SK-MEL-5 (cell line): ENCODE data around the gene SPIRE2. TPM values are rescaled to one million over a fixed set of nuclear protein-coding genes. Genes with fewer than 3 reads are reported as not detected.
"Not testable (repeated sequence)": the region's sequence is repeated elsewhere in the genome, so short reads cannot be mapped to it uniquely, and the experiment has no call there.

Source experiments
- DNase-seq: peaks from one replicate; pipeline ENCODE4 v3.0.0-alpha.2; 2016; ENCODE audit warnings: low read depth, low spot score
- in situ Hi-C: cut with HindIII; loops from 2 replicates; pipeline ENCODE4 v1.10.0; 2016; ENCODE audit warnings: low sequenced_read_pairs, high pct_unique_total_duplicates, low pct_unique_long_range_greater_than_20kb
- total RNA-seq: library from RNA; depleted of rRNA; stranded (reverse); fragments of >200 nt; shearing (Covaris generic); gene quantifications from 2 replicates; pipeline ENCODE4 v1.2.3, GENCODE V29; 2014

Gene SPIRE2
- total RNA-seq, 1 experiment from 2014 or later = 20.2 TPM

- in situ Hi-C loops = no loop called here
- no peak for DNase-seq
Measured at GRCh38 chr16:89855301-89855945, 27.1 kb downstream of the SPIRE2 start.

- in situ Hi-C loops = no loop called here
- DNase-seq = no peak
Measured at GRCh38 chr16:89855986-89856385, 27.7 kb downstream of the SPIRE2 start.

GRCh38 chr16:89858973-89859614 lies 30.8 kb downstream of the SPIRE2 start:
- in situ Hi-C loops = no loop called here

GRCh38 chr16:89859615-89860007 lies 31.3 kb downstream of the SPIRE2 start:
- in situ Hi-C loops = no loop called here
- no peak for DNase-seq

More at GRCh38 chr16:89858973-89859614, 30.8 kb downstream of the SPIRE2 start:
- DNase-seq = no peak

GRCh38 chr16:89860747-89861304 lies 32.6 kb downstream of the SPIRE2 start:
- in situ Hi-C loops = no loop called here
- peak; percentile 56 for DNase-seq

- DNase-seq = no peak
- in situ Hi-C loops = no loop called here
Measured at GRCh38 chr16:89861648-89862047, 33.4 kb downstream of the SPIRE2 start.

GRCh38 chr16:89862732-89863131 lies 34.5 kb downstream of the SPIRE2 start:
- no peak for DNase-seq
- in situ Hi-C loops = no loop called here

- DNase-seq = no peak
- in situ Hi-C loops = no loop called here
Measured at GRCh38 chr16:89863741-89864526, 35.7 kb downstream of the SPIRE2 start.

GRCh38 chr16:89864527-89864820 lies 36.2 kb downstream of the SPIRE2 start:
- in situ Hi-C loops = no loop called here
- no peak for DNase-seq

- in situ Hi-C loops = no loop called here
- DNase-seq = no peak
Measured at GRCh38 chr16:89867918-89868317, 39.6 kb downstream of the SPIRE2 start.

GRCh38 chr16:89869911-89870310 lies 41.6 kb downstream of the SPIRE2 start:
- in situ Hi-C loops = no loop called here
- DNase-seq = no peak

GRCh38 chr16:89870440-89870839 lies 42.2 kb downstream of the SPIRE2 start:
- in situ Hi-C loops = no loop called here

GRCh38 chr16:89871895-89872294 lies 43.6 kb downstream of the SPIRE2 start:
- no peak for DNase-seq

More at GRCh38 chr16:89870440-89870839, 42.2 kb downstream of the SPIRE2 start:
- DNase-seq = no peak

GRCh38 chr16:89873109-89873971 lies 45.1 kb downstream of the SPIRE2 start, which contains the start of gene TCF25:
TSS of gene TCF25 (plus strand) at chr16:89873592. CDS start at chr16:89873668, 76 bp downstream.
- in situ Hi-C loops = no loop called here
- peak; percentile 80 for DNase-seq

More at GRCh38 chr16:89871895-89872294, 43.6 kb downstream of the SPIRE2 start:
- in situ Hi-C loops = no loop called here

GRCh38 chr16:89873972-89874689 lies 45.9 kb downstream of the SPIRE2 start:
- in situ Hi-C loops = no loop called here
- peak; percentile 92 for DNase-seq

- DNase-seq, in situ Hi-C loops: not testable (repeated sequence)
Measured at GRCh38 chr16:89879123-89879522, 50.8 kb downstream of the SPIRE2 start.
